Memory B cell (primary cell): Measurements from ENCODE around the gene DAB2IP.

ENCODE experiments used
- ATAC-seq: fragments of 150-1000 bp; cut with Tn5 transposase; 2 replicates; pipeline ENCODE4 v1.10.0; 2021; ENCODE audit warnings: low read depth, mild to moderate bottlenecking, moderate library complexity
- DNase-seq, 2 donors: peaks; one replicate each; pipeline ENCODE4 v3.0.0; 2022; ENCODE audit warnings: low spot score in 2 of 2
- H3K27ac Mint-ChIP-seq: one replicate; pipeline ENCODE4 v1.8.0; 2022; ENCODE audit warnings: mild to moderate bottlenecking, moderate library complexity, mixed read lengths
- H3K27me3 Mint-ChIP-seq: one replicate; pipeline ENCODE4 v1.8.0; 2022; ENCODE audit warnings: mixed read lengths
- H3K36me3 Mint-ChIP-seq: one replicate; pipeline ENCODE4 v1.8.0; 2022; ENCODE audit warnings: mild to moderate bottlenecking, mixed read lengths
- H3K4me1 Mint-ChIP-seq: one replicate; pipeline ENCODE4 v1.8.0; 2022; ENCODE audit warnings: mixed read lengths
- H3K4me3 Mint-ChIP-seq: one replicate; pipeline ENCODE4 v1.8.0; 2022; ENCODE audit warnings: mild to moderate bottlenecking, moderate library complexity, mixed read lengths
- H3K9me3 Mint-ChIP-seq: one replicate; pipeline ENCODE4 v1.8.0; 2022; ENCODE audit warnings: mixed read lengths

Gene DAB2IP

DNA sequence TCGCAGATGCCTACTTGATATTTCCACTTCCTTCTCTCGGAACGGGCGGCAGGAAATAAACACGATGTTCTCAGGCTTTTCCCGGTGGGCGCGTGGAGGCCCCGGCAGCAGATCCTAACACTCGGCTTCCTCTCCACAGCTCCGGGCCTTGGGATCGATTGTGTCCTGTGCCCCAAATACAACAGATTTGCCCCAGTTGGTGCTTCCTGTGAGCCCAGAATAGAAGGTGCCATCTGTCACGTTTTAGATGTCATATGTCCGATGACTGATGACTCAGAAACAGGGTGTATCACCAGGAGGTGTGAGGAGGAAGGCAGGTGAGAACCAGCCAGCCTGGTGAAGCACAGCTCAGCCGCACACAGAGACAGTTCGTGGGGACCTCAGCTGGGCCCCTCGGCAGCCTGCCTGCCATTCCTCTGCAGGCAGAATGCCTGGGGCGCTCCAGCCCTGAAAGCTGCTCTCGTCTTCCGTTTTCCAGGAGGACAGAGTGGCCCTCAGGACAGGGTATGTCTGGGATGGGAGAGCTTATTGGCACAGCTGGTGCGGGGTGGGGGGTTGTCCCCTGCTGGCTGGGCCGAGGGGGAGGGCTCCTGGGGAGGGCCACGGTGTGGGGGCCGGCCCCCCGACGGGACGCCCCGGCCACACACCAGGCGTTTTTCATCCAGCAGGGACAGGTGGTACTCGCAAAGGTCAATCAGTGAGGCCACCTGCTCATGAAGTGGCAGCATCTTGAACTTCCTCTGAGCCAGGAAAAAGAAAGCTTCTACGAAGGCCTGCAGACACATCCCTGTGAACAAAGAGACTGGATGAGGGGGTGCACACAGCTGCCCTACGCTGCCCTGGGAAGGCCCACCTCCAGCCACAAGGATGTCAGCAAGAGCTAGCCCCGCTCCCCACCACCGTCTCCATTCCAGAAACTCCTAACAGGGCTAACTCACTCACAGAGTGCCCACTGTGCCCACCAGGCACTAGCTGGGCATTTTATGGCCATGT, 171.0 kb downstream of the DAB2IP start:
- H3K27me3 Mint-ChIP-seq, result peaks cover 4% of the 10 kb centered on the region
- H3K27ac Mint-ChIP-seq, result no peak overlapping the region
- no peaks in the 10 kb centered on the region for H3K9me3 Mint-ChIP-seq
- no peak overlapping the region for H3K4me3 Mint-ChIP-seq
- peaks cover 2% of the 10 kb centered on the region for H3K36me3 Mint-ChIP-seq
- DNase-seq, result no peak
- ATAC-seq, result no peak
- peaks cover 7% of the 10 kb centered on the region for H3K4me1 Mint-ChIP-seq

GRCh38 chr9:121823451-121824169, 172.2 kb downstream of the DAB2IP start:
- Mint-ChIP-seq H3K4me1 (peaks cover 7% of the 10 kb centered on the region), H3K36me3 (peaks cover 2% of the 10 kb centered on the region), H3K4me3 (no peak overlapping the region), H3K27me3 (peaks cover 2% of the 10 kb centered on the region), H3K9me3 (no peaks in the 10 kb centered on the region), H3K27ac (no peak overlapping the region)
- DNase-seq (no peak), ATAC-seq (no peak)

- DNase-seq (no peak), ATAC-seq (no peak)
- H3K36me3 Mint-ChIP-seq, result peaks cover 2% of the 10 kb centered on the region
- H3K9me3 Mint-ChIP-seq, result no peaks in the 10 kb centered on the region
- peaks cover 3% of the 10 kb centered on the region for H3K4me1 Mint-ChIP-seq
- H3K4me3 Mint-ChIP-seq, result no peak overlapping the region
- no peak overlapping the region for H3K27ac Mint-ChIP-seq
- H3K27me3 Mint-ChIP-seq, result no peaks in the 10 kb centered on the region
These were observed 173.2 kb downstream of the DAB2IP start for GRCh38 chr9:121824651-121825030.

DNA sequence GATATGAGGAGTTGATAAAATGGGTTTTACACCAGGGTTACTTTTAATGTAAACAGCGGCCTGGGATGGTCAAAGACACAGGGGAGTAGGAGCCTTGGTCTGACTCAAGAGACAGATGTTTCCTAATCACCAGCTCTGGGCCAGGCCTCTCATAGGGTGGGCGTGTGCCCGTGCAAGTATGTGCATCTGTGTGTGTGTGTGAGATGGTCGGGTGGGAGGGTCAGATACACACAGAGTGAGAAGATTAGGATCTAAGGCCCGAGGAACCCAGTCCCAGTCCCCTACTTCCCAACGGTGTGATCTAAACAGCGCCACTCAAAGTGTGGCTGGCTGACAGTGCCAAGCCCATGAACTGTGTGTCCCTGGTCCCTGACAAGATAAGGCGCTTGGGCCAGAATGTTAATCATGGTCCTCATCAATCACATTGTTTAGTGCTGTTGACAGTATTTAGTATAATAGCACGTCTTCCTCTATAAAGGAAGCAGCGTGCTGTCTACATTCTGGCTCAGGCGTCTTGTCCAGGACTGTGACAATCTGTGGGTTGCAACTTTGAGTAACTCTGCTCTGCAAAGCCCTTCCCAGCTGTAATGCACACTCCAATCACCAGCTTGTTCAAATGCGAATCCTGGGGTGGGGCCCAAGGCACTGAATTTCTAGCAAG, 173.7 kb downstream of the DAB2IP start:
- no peak overlapping the region for H3K27ac Mint-ChIP-seq
- no peaks in the 10 kb centered on the region for H3K4me1 Mint-ChIP-seq
- peaks cover 2% of the 10 kb centered on the region for H3K36me3 Mint-ChIP-seq
- no peak for DNase-seq
- H3K9me3 Mint-ChIP-seq, result no peaks in the 10 kb centered on the region
- ATAC-seq, result no peak
- no peak overlapping the region for H3K4me3 Mint-ChIP-seq
- H3K27me3 Mint-ChIP-seq, result no peaks in the 10 kb centered on the region

GRCh38 chr9:121826711-121827110, 175.3 kb downstream of the DAB2IP start:
- ATAC-seq (no peak), DNase-seq (no peak)
- H3K9me3 Mint-ChIP-seq, result no peaks in the 10 kb centered on the region
- H3K27ac Mint-ChIP-seq, result no peak overlapping the region
- no peaks in the 10 kb centered on the region for H3K4me1 Mint-ChIP-seq
- H3K36me3 Mint-ChIP-seq, result no peaks in the 10 kb centered on the region
- H3K27me3 Mint-ChIP-seq, result no peaks in the 10 kb centered on the region
- no peak overlapping the region for H3K4me3 Mint-ChIP-seq

- Mint-ChIP-seq H3K4me1 (no peaks in the 10 kb centered on the region), H3K27ac (no peak overlapping the region), H3K36me3 (no peaks in the 10 kb centered on the region), H3K27me3 (no peaks in the 10 kb centered on the region), H3K4me3 (no peak overlapping the region), H3K9me3 (no peaks in the 10 kb centered on the region)
- ATAC-seq, result no peak
- no peak for DNase-seq
These were observed 176.0 kb downstream of the DAB2IP start for GRCh38 chr9:121827251-121827967.

DNA sequence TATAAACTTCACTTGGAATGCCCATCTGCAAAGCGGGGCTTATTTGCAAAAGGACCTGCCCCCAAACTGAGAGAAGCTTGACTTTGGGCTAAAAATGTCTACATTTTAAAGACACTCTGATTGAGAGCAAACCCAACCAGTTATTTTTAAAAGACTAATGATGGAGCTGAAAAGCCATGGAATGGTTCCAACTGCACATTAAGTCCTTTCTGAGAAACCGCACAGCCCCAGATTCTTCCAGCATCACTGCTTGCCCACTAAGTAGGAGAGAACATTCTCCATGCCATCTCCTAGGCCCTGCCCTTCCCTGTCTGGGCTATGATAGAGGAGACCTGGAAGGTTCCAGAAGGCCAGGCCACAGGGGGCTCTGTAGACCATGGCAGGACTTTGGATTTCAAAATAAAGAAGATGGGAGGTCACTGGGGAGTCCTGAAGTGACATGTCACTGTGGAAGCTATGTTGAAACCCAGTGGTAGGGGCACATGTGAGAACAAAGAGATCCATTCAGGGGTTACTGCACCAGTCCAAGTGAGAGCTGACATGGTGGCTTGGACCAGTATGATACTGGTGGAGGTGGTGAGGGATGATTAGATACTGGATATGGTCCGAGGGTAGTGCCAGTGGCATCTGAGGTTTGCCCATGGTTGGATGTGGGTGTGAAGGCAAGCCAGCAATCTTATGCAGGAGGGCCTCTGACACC, 179.2 kb downstream of the DAB2IP start:
- DNase-seq (no peak), ATAC-seq (no peak)
- Mint-ChIP-seq H3K9me3 (no peaks in the 10 kb centered on the region), H3K27me3 (no peaks in the 10 kb centered on the region), H3K4me3 (no peak overlapping the region), H3K36me3 (no peaks in the 10 kb centered on the region), H3K4me1 (no peaks in the 10 kb centered on the region), H3K27ac (no peak overlapping the region)

- Mint-ChIP-seq H3K4me1 (no peaks in the 10 kb centered on the region), H3K36me3 (no peaks in the 10 kb centered on the region), H3K4me3 (no peak overlapping the region), H3K27me3 (no peaks in the 10 kb centered on the region), H3K27ac (no peak overlapping the region), H3K9me3 (no peaks in the 10 kb centered on the region)
- ATAC-seq (no peak), DNase-seq (no peak)
These were observed 180.4 kb downstream of the DAB2IP start for GRCh38 chr9:121831869-121832268.

- no peaks in the 10 kb centered on the region for H3K4me1 Mint-ChIP-seq
- no peak overlapping the region for H3K4me3 Mint-ChIP-seq
- DNase-seq, result no peak
- no peaks in the 10 kb centered on the region for H3K27me3 Mint-ChIP-seq
- no peak for ATAC-seq
- no peak overlapping the region for H3K27ac Mint-ChIP-seq
- H3K36me3 Mint-ChIP-seq, result no peaks in the 10 kb centered on the region
- H3K9me3 Mint-ChIP-seq, result no peaks in the 10 kb centered on the region
These were observed 181.6 kb downstream of the DAB2IP start for GRCh38 chr9:121833061-121833460.
